H9 (cell line): Measurements from ENCODE around the gene TP73. TPM values are rescaled to one million over a fixed set of nuclear protein-coding genes. Genes with fewer than 3 reads are reported as not detected.

Source experiments
- DNase-seq: peaks from one replicate; pipeline ENCODE4 v3.0.0-alpha.2; 2017
- H2AFZ ChIP-seq: one replicate; pipeline ENCODE4 v1.6.1; 2013; ENCODE audit warnings: mild to moderate bottlenecking, low read length, control low read depth, moderate library complexity
- H2AK5ac ChIP-seq: 2 replicates; pipeline ENCODE4 v1.6.1; 2013; ENCODE audit warnings: low read length, control low read depth, mixed read lengths; ENCODE audit not compliant: insufficient read length
- H2BK120ac ChIP-seq: one replicate; pipeline ENCODE4 v1.6.1; 2013; ENCODE audit warnings: low read depth, mild to moderate bottlenecking, low read length, control low read depth, inconsistent platforms; ENCODE audit not compliant: poor library complexity, severe bottlenecking
- H2BK12ac ChIP-seq: 2 replicates; pipeline ENCODE4 v1.6.1; 2013; ENCODE audit warnings: low read length, control low read depth, mixed read lengths, low read depth; ENCODE audit not compliant: insufficient read length
- H2BK15ac ChIP-seq: 2 replicates; pipeline ENCODE4 v1.6.1; 2013; ENCODE audit warnings: low read depth, low read length, control low read depth
- H2BK20ac ChIP-seq: one replicate; pipeline ENCODE4 v1.6.1; 2013; ENCODE audit warnings: low read depth, mild to moderate bottlenecking, low read length, control low read depth, inconsistent platforms; ENCODE audit not compliant: poor library complexity, severe bottlenecking
- H2BK5ac ChIP-seq: 2 replicates; pipeline ENCODE4 v1.6.1; 2013; ENCODE audit warnings: low read length, control low read depth, mixed read lengths; ENCODE audit not compliant: insufficient read length
- H3K14ac ChIP-seq: 2 replicates; pipeline ENCODE4 v1.6.1; 2013; ENCODE audit warnings: low read length, control low read depth; ENCODE audit not compliant: insufficient read depth
- H3K18ac ChIP-seq: 2 replicates; pipeline ENCODE4 v1.6.1; 2013; ENCODE audit warnings: low read depth, mild to moderate bottlenecking, mixed read lengths, low read length, control low read depth; ENCODE audit not compliant: insufficient read length
- H3K23ac ChIP-seq: 2 replicates; pipeline ENCODE4 v1.6.1; 2013; ENCODE audit warnings: low read length, control low read depth, mixed read lengths, low read depth; ENCODE audit not compliant: insufficient read length
- H3K23me2 ChIP-seq: 2 replicates; pipeline ENCODE4 v1.6.1; 2013; ENCODE audit warnings: low read depth, mild to moderate bottlenecking, mixed read lengths, low read length, control low read depth; ENCODE audit not compliant: insufficient read length, poor library complexity, severe bottlenecking
- H3K27ac ChIP-seq: 2 replicates; pipeline ENCODE4 v1.5.1; 2013; ENCODE audit warnings: low read length, control low read depth, mixed read lengths, low read depth; ENCODE audit not compliant: insufficient read length
- H3K27me3 ChIP-seq: 2 replicates; pipeline ENCODE4 v1.6.1; 2013; ENCODE audit warnings: low read length, control low read depth, inconsistent platforms; ENCODE audit not compliant: insufficient read depth
- H3K4ac ChIP-seq: 2 replicates; pipeline ENCODE4 v1.6.1; 2013; ENCODE audit warnings: low read depth, mild to moderate bottlenecking, control low read depth, inconsistent platforms, low read length, moderate library complexity
- H3K4me1 ChIP-seq: 2 replicates; pipeline ENCODE4 v1.6.1; 2013; ENCODE audit warnings: low read length, control low read depth, inconsistent platforms; ENCODE audit not compliant: insufficient read depth
- H3K4me2 ChIP-seq: 2 replicates; pipeline ENCODE4 v1.6.1; 2013; ENCODE audit warnings: low read length, control low read depth, mixed read lengths; ENCODE audit not compliant: insufficient read length, insufficient read depth
- H3K56ac ChIP-seq: 2 replicates; pipeline ENCODE4 v1.6.1; 2013; ENCODE audit warnings: low read depth, mild to moderate bottlenecking, mixed read lengths, low read length, control low read depth; ENCODE audit not compliant: insufficient read length
- H3K79me1 ChIP-seq: 2 replicates; pipeline ENCODE4 v1.6.1; 2013; ENCODE audit warnings: low read depth, mild to moderate bottlenecking, moderate library complexity, low read length, control low read depth, inconsistent platforms; ENCODE audit not compliant: insufficient read depth, poor library complexity, severe bottlenecking
- H3K79me2 ChIP-seq: 2 replicates; pipeline ENCODE4 v1.6.1; 2013; ENCODE audit warnings: low read length, control low read depth, inconsistent platforms; ENCODE audit not compliant: insufficient read depth
- H3K9ac ChIP-seq: 2 replicates; pipeline ENCODE4 v1.6.1; 2013; ENCODE audit warnings: low read length, control low read depth, mixed read lengths; ENCODE audit not compliant: insufficient read length; ENCODE audit errors: extremely low read depth
- H3K9me3 ChIP-seq: one replicate; pipeline ENCODE4 v1.6.1; 2013; ENCODE audit warnings: low read depth, low read length, inconsistent platforms; ENCODE audit not compliant: control insufficient read depth
- H3T11ph ChIP-seq: one replicate; pipeline ENCODE4 v1.6.1; 2013; ENCODE audit warnings: mild to moderate bottlenecking, low read length, control low read depth, inconsistent platforms
- H4K20me1 ChIP-seq: one replicate; pipeline ENCODE4 v1.6.1; 2013; ENCODE audit not compliant: control insufficient read depth, insufficient read length, insufficient read depth
- H4K5ac ChIP-seq: 2 replicates; pipeline ENCODE4 v1.6.1; 2013; ENCODE audit warnings: low read depth, mild to moderate bottlenecking, mixed read lengths, low read length, control low read depth; ENCODE audit not compliant: insufficient read length
- H4K8ac ChIP-seq: replicated peaks from 2 replicates; pipeline ENCODE4 v1.6.1; 2013; ENCODE audit warnings: low read length, control low read depth, mixed read lengths, low read depth; ENCODE audit not compliant: insufficient read length
- H4K91ac ChIP-seq: 2 replicates; pipeline ENCODE4 v1.6.1; 2013; ENCODE audit warnings: low read depth, mild to moderate bottlenecking, moderate library complexity, mixed read lengths, low read length, control low read depth; ENCODE audit not compliant: insufficient read length
- H3K27ac Mint-ChIP-seq, 3 experiments: 2 replicates in 2 of 3; 3 replicates in 1 of 3; pipeline ENCODE4 v1.8.0; 2020 to 2021; ENCODE audit warnings: mixed read lengths in 3 of 3, mild to moderate bottlenecking in 1 of 3, moderate library complexity in 1 of 3
- H3K27me3 Mint-ChIP-seq: 2 replicates; pipeline ENCODE4 v1.8.0; 2021; ENCODE audit warnings: low read depth, mild to moderate bottlenecking, moderate library complexity, mixed read lengths
- H3K36me3 Mint-ChIP-seq, 3 experiments: 2 replicates in 2 of 3; 3 replicates in 1 of 3; pipeline ENCODE4 v1.8.0; 2020 to 2021; ENCODE audit warnings: low read depth in 3 of 3, mixed read lengths in 3 of 3; ENCODE audit not compliant: insufficient read depth in 1 of 3
- H3K4me1 Mint-ChIP-seq, 2 experiments: 2 replicates each; pipeline ENCODE4 v1.8.0; 2020; ENCODE audit warnings: mixed read lengths in 2 of 2
- H3K4me3 Mint-ChIP-seq, 2 experiments: 2 replicates in 1 of 2; 3 replicates in 1 of 2; pipeline ENCODE4 v1.8.0; 2020 to 2021; ENCODE audit warnings: mild to moderate bottlenecking in 2 of 2, mixed read lengths in 2 of 2, moderate library complexity in 1 of 2
- H3K9me3 Mint-ChIP-seq, 2 experiments: 2 replicates in 1 of 2; 3 replicates in 1 of 2; pipeline ENCODE4 v1.8.0; 2020; ENCODE audit warnings: mild to moderate bottlenecking in 2 of 2, mixed read lengths in 2 of 2, moderate library complexity in 1 of 2
- WGBS: extraction: QIAGEN DNeasy Blood & Tissue Kit; methylation state at CpG from one replicate; pipeline ENCODE4 v1.1.7; 2013; ENCODE audit warnings: missing lambda C conversion rate, low lambda C conversion rate, mixed read lengths; ENCODE audit not compliant: insufficient read length; ENCODE audit errors: extremely low coverage; 5-methylcytosine and 5-hydroxymethylcytosine counted together
- total RNA-seq: library from RNA; stranded (reverse); gene quantifications from 2 replicates; pipeline ENCODE4 v1.2.1, GENCODE V29; 2021
- TF ChIP-seq, protein P1 (sequence below): fragments of 200-600 bp; sonication (generic); conservative IDR thresholded peaks from 3 replicates; pipeline ENCODE4 v1.8.0; 2021; ENCODE audit warnings: antibody characterized with exemption, mild to moderate bottlenecking

TP73 gene
- total RNA-seq, 1 experiment from 2014 or later, result 4.7 TPM

DNA sequence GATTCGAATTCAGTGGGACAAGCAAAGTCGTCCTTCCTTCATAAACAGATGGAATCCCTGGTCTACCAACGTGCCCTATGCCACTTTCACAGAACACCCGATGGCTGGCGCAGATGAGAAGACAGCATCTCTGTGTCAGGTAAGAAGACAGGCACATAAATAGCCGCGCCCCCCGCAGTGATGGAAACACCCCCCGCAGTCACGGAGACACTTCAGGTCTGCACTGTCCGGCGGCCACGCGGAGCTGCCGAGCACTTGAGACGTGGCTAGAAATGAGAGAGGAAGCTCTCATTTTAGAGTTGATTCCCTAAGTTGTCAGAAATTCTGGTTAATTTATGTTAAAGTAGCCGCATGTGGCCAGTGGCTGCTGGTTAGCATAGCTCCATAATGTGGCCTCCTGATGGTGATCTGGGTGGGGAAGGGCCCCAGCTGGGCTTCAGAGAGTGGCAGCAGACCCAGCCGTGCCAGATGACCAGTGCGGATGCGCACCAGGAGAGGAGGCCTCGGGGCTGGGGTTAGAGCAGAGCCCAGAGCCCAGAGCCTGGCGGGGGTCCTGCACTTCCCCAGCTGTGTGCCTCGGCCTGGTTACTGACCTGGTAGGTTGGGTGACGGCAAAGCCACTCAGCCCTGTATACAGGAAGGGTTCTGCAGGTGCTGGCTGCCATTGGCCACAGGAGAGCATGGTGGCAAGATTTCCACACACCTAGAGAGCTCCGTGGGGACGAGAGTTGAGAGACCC is 24.6 kb upstream of the TP73 start:
- no peak overlapping the region for H3K9ac ChIP-seq
- Mint-ChIP-seq H3K27ac (no peak overlapping the region), H3K36me3 (peaks cover 4 to 31% (median 29%) of the 10 kb centered on the region in 3 experiments; a peak in 6 of 7 replicates), H3K4me3 (no peak overlapping the region), H3K9me3 (no peaks in the 10 kb centered on the region), H3K27me3 (peaks cover 5% of the 10 kb centered on the region), H3K4me1 (peaks cover 16 to 27% of the 10 kb centered on the region in 2 experiments)
- no peak overlapping the region for H3K56ac ChIP-seq
- no peak overlapping the region for H2BK20ac ChIP-seq
- no peaks in the 10 kb centered on the region for H3K4me1 ChIP-seq
- no peak overlapping the region for H3K14ac ChIP-seq
- H3K27ac ChIP-seq, result no peak overlapping the region
- WGBS, result no CpG with 5 or more reads among the region's 26 CpGs
- no peak overlapping the region for H3K18ac ChIP-seq
- no peak overlapping the region for H4K91ac ChIP-seq
- H3K4ac ChIP-seq, result no peak overlapping the region
- no peak overlapping the region for H4K5ac ChIP-seq
- peaks cover 9% of the 10 kb centered on the region for H3K23me2 ChIP-seq
- no peaks in the 10 kb centered on the region for H3K27me3 ChIP-seq
- no peak overlapping the region for H2BK5ac ChIP-seq
- no peak overlapping the region for H3K23ac ChIP-seq
- H3K79me2 ChIP-seq, result no peaks in the 10 kb centered on the region
- H4K20me1 ChIP-seq, result no peaks in the 10 kb centered on the region
- no peaks in the 10 kb centered on the region for H3K79me1 ChIP-seq
- H2BK15ac ChIP-seq, result no peak overlapping the region
- H2AK5ac ChIP-seq, result no peak overlapping the region
- H3T11ph ChIP-seq, result no peak overlapping the region
- H3K4me2 ChIP-seq, result no peak overlapping the region
- H2BK12ac ChIP-seq, result no peak overlapping the region
- TF ChIP-seq, protein P1, sequence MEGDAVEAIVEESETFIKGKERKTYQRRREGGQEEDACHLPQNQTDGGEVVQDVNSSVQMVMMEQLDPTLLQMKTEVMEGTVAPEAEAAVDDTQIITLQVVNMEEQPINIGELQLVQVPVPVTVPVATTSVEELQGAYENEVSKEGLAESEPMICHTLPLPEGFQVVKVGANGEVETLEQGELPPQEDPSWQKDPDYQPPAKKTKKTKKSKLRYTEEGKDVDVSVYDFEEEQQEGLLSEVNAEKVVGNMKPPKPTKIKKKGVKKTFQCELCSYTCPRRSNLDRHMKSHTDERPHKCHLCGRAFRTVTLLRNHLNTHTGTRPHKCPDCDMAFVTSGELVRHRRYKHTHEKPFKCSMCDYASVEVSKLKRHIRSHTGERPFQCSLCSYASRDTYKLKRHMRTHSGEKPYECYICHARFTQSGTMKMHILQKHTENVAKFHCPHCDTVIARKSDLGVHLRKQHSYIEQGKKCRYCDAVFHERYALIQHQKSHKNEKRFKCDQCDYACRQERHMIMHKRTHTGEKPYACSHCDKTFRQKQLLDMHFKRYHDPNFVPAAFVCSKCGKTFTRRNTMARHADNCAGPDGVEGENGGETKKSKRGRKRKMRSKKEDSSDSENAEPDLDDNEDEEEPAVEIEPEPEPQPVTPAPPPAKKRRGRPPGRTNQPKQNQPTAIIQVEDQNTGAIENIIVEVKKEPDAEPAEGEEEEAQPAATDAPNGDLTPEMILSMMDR, result no peak
- no peak overlapping the region for H2AFZ ChIP-seq
- H3K9me3 ChIP-seq, result no peaks in the 10 kb centered on the region
- H2BK120ac ChIP-seq, result no peak overlapping the region
- no peak for DNase-seq
- no peak overlapping the region for H4K8ac ChIP-seq
